H9 (cell line): ENCODE data around the gene ARHGAP15. TPM values are rescaled to one million over a fixed set of nuclear protein-coding genes. Genes with fewer than 3 reads are reported as not detected.

Experiments used
- DNase-seq: peaks from one replicate; pipeline ENCODE4 v3.0.0-alpha.2; 2017
- H2AFZ ChIP-seq: one replicate; pipeline ENCODE4 v1.6.1; 2013; ENCODE audit warnings: mild to moderate bottlenecking, low read length, control low read depth, moderate library complexity
- H2AK5ac ChIP-seq: 2 replicates; pipeline ENCODE4 v1.6.1; 2013; ENCODE audit warnings: low read length, control low read depth, mixed read lengths; ENCODE audit not compliant: insufficient read length
- H2BK120ac ChIP-seq: one replicate; pipeline ENCODE4 v1.6.1; 2013; ENCODE audit warnings: low read depth, mild to moderate bottlenecking, low read length, control low read depth, inconsistent platforms; ENCODE audit not compliant: poor library complexity, severe bottlenecking
- H2BK12ac ChIP-seq: 2 replicates; pipeline ENCODE4 v1.6.1; 2013; ENCODE audit warnings: low read length, control low read depth, mixed read lengths, low read depth; ENCODE audit not compliant: insufficient read length
- H2BK15ac ChIP-seq: 2 replicates; pipeline ENCODE4 v1.6.1; 2013; ENCODE audit warnings: low read depth, low read length, control low read depth
- H2BK20ac ChIP-seq: one replicate; pipeline ENCODE4 v1.6.1; 2013; ENCODE audit warnings: low read depth, mild to moderate bottlenecking, low read length, control low read depth, inconsistent platforms; ENCODE audit not compliant: poor library complexity, severe bottlenecking
- H2BK5ac ChIP-seq: 2 replicates; pipeline ENCODE4 v1.6.1; 2013; ENCODE audit warnings: low read length, control low read depth, mixed read lengths; ENCODE audit not compliant: insufficient read length
- H3K14ac ChIP-seq: 2 replicates; pipeline ENCODE4 v1.6.1; 2013; ENCODE audit warnings: low read length, control low read depth; ENCODE audit not compliant: insufficient read depth
- H3K18ac ChIP-seq: 2 replicates; pipeline ENCODE4 v1.6.1; 2013; ENCODE audit warnings: low read depth, mild to moderate bottlenecking, mixed read lengths, low read length, control low read depth; ENCODE audit not compliant: insufficient read length
- H3K23ac ChIP-seq: 2 replicates; pipeline ENCODE4 v1.6.1; 2013; ENCODE audit warnings: low read length, control low read depth, mixed read lengths, low read depth; ENCODE audit not compliant: insufficient read length
- H3K23me2 ChIP-seq: 2 replicates; pipeline ENCODE4 v1.6.1; 2013; ENCODE audit warnings: low read depth, mild to moderate bottlenecking, mixed read lengths, low read length, control low read depth; ENCODE audit not compliant: insufficient read length, poor library complexity, severe bottlenecking
- H3K27ac ChIP-seq: 2 replicates; pipeline ENCODE4 v1.5.1; 2013; ENCODE audit warnings: low read length, control low read depth, mixed read lengths, low read depth; ENCODE audit not compliant: insufficient read length
- H3K27me3 ChIP-seq: 2 replicates; pipeline ENCODE4 v1.6.1; 2013; ENCODE audit warnings: low read length, control low read depth, inconsistent platforms; ENCODE audit not compliant: insufficient read depth
- H3K4ac ChIP-seq: 2 replicates; pipeline ENCODE4 v1.6.1; 2013; ENCODE audit warnings: low read depth, mild to moderate bottlenecking, control low read depth, inconsistent platforms, low read length, moderate library complexity
- H3K4me1 ChIP-seq: 2 replicates; pipeline ENCODE4 v1.6.1; 2013; ENCODE audit warnings: low read length, control low read depth, inconsistent platforms; ENCODE audit not compliant: insufficient read depth
- H3K4me2 ChIP-seq: 2 replicates; pipeline ENCODE4 v1.6.1; 2013; ENCODE audit warnings: low read length, control low read depth, mixed read lengths; ENCODE audit not compliant: insufficient read length, insufficient read depth
- H3K56ac ChIP-seq: 2 replicates; pipeline ENCODE4 v1.6.1; 2013; ENCODE audit warnings: low read depth, mild to moderate bottlenecking, mixed read lengths, low read length, control low read depth; ENCODE audit not compliant: insufficient read length
- H3K79me1 ChIP-seq: 2 replicates; pipeline ENCODE4 v1.6.1; 2013; ENCODE audit warnings: low read depth, mild to moderate bottlenecking, moderate library complexity, low read length, control low read depth, inconsistent platforms; ENCODE audit not compliant: insufficient read depth, poor library complexity, severe bottlenecking
- H3K79me2 ChIP-seq: 2 replicates; pipeline ENCODE4 v1.6.1; 2013; ENCODE audit warnings: low read length, control low read depth, inconsistent platforms; ENCODE audit not compliant: insufficient read depth
- H3K9ac ChIP-seq: 2 replicates; pipeline ENCODE4 v1.6.1; 2013; ENCODE audit warnings: low read length, control low read depth, mixed read lengths; ENCODE audit not compliant: insufficient read length; ENCODE audit errors: extremely low read depth
- H3K9me3 ChIP-seq: one replicate; pipeline ENCODE4 v1.6.1; 2013; ENCODE audit warnings: low read depth, low read length, inconsistent platforms; ENCODE audit not compliant: control insufficient read depth
- H3T11ph ChIP-seq: one replicate; pipeline ENCODE4 v1.6.1; 2013; ENCODE audit warnings: mild to moderate bottlenecking, low read length, control low read depth, inconsistent platforms
- H4K20me1 ChIP-seq: one replicate; pipeline ENCODE4 v1.6.1; 2013; ENCODE audit not compliant: control insufficient read depth, insufficient read length, insufficient read depth
- H4K5ac ChIP-seq: 2 replicates; pipeline ENCODE4 v1.6.1; 2013; ENCODE audit warnings: low read depth, mild to moderate bottlenecking, mixed read lengths, low read length, control low read depth; ENCODE audit not compliant: insufficient read length
- H4K8ac ChIP-seq: replicated peaks from 2 replicates; pipeline ENCODE4 v1.6.1; 2013; ENCODE audit warnings: low read length, control low read depth, mixed read lengths, low read depth; ENCODE audit not compliant: insufficient read length
- H4K91ac ChIP-seq: 2 replicates; pipeline ENCODE4 v1.6.1; 2013; ENCODE audit warnings: low read depth, mild to moderate bottlenecking, moderate library complexity, mixed read lengths, low read length, control low read depth; ENCODE audit not compliant: insufficient read length
- H3K27ac Mint-ChIP-seq, 3 experiments: 2 replicates in 2 of 3; 3 replicates in 1 of 3; pipeline ENCODE4 v1.8.0; 2020 to 2021; ENCODE audit warnings: mixed read lengths in 3 of 3, mild to moderate bottlenecking in 1 of 3, moderate library complexity in 1 of 3
- H3K27me3 Mint-ChIP-seq: 2 replicates; pipeline ENCODE4 v1.8.0; 2021; ENCODE audit warnings: low read depth, mild to moderate bottlenecking, moderate library complexity, mixed read lengths
- H3K36me3 Mint-ChIP-seq, 3 experiments: 2 replicates in 2 of 3; 3 replicates in 1 of 3; pipeline ENCODE4 v1.8.0; 2020 to 2021; ENCODE audit warnings: low read depth in 3 of 3, mixed read lengths in 3 of 3; ENCODE audit not compliant: insufficient read depth in 1 of 3
- H3K4me1 Mint-ChIP-seq, 2 experiments: 2 replicates each; pipeline ENCODE4 v1.8.0; 2020; ENCODE audit warnings: mixed read lengths in 2 of 2
- H3K4me3 Mint-ChIP-seq, 2 experiments: 2 replicates in 1 of 2; 3 replicates in 1 of 2; pipeline ENCODE4 v1.8.0; 2020 to 2021; ENCODE audit warnings: mild to moderate bottlenecking in 2 of 2, mixed read lengths in 2 of 2, moderate library complexity in 1 of 2
- H3K9me3 Mint-ChIP-seq, 2 experiments: 2 replicates in 1 of 2; 3 replicates in 1 of 2; pipeline ENCODE4 v1.8.0; 2020; ENCODE audit warnings: mild to moderate bottlenecking in 2 of 2, mixed read lengths in 2 of 2, moderate library complexity in 1 of 2
- CTCF ChIP-seq: fragments of 200-600 bp; sonication (generic); conservative IDR thresholded peaks from 3 replicates; pipeline ENCODE4 v1.8.0; 2021; ENCODE audit warnings: antibody characterized with exemption, mild to moderate bottlenecking
- WGBS: extraction: QIAGEN DNeasy Blood & Tissue Kit; methylation state at CpG from one replicate; pipeline ENCODE4 v1.1.7; 2013; ENCODE audit warnings: missing lambda C conversion rate, low lambda C conversion rate, mixed read lengths; ENCODE audit not compliant: insufficient read length; ENCODE audit errors: extremely low coverage; 5-methylcytosine and 5-hydroxymethylcytosine counted together
- total RNA-seq: library from RNA; stranded (reverse); gene quantifications from 2 replicates; pipeline ENCODE4 v1.2.1, GENCODE V29; 2021

ARHGAP15 gene
- total RNA-seq, 1 experiment from 2014 or later: not detected

- Histone ChIP-seq H2BK15ac (no peak overlapping the region), H3K18ac (no peak overlapping the region), H2BK20ac (no peak overlapping the region), H3K4ac (no peak overlapping the region), H3K79me2 (no peaks in the 10 kb centered on the region), H3K9me3 (no peaks in the 10 kb centered on the region), H3K4me2 (no peak overlapping the region), H3K27me3 (no peaks in the 10 kb centered on the region), H2BK5ac (no peak overlapping the region), H3K9ac (no peak overlapping the region), H4K20me1 (no peaks in the 10 kb centered on the region), H3K27ac (no peak overlapping the region), H2AK5ac (no peak overlapping the region), H2AFZ (no peak overlapping the region), H2BK12ac (no peak overlapping the region), H3K23ac (no peak overlapping the region), H3K14ac (no peak overlapping the region), H4K91ac (no peak overlapping the region), H4K5ac (no peak overlapping the region), H3K23me2 (no peaks in the 10 kb centered on the region), H3T11ph (no peak overlapping the region), H4K8ac (no peak overlapping the region), H3K4me1 (no peaks in the 10 kb centered on the region), H3K56ac (no peak overlapping the region), H2BK120ac (no peak overlapping the region), H3K79me1 (no peaks in the 10 kb centered on the region)
- no peaks in the 10 kb centered on the region for H3K36me3 Mint-ChIP-seq
- no peaks in the 10 kb centered on the region for H3K4me1 Mint-ChIP-seq
- H3K27me3 Mint-ChIP-seq: no peaks in the 10 kb centered on the region; the same call in 1 of the 2 replicates
- H3K27ac Mint-ChIP-seq: no peak overlapping the region
- DNase-seq: no peak
- H3K9me3 Mint-ChIP-seq: no peaks in the 10 kb centered on the region; a peak in 1 of 5 replicates
- WGBS: no CpG with 5 or more reads among the region's 2 CpGs
- H3K4me3 Mint-ChIP-seq: no peak overlapping the region
- no peak for TF ChIP-seq CTCF
Measured at GRCh38 chr2:143564419-143564818, 435.2 kb downstream of the ARHGAP15 start.
